ENCODE data around the gene CACNG6. TPM values are rescaled to one million over a fixed set of nuclear protein-coding genes. Genes with fewer than 3 reads are reported as not detected.
"Not testable (repeated sequence)": the region's sequence is repeated elsewhere in the genome, so short reads cannot be mapped to it uniquely, and the experiment has no call there.

The CACNG6 gene
- total and polyA plus RNA-seq, 2 experiments from 2014 or later, result not detected

GRCh38 chr19:53945441-53945840, 46.0 kb upstream of the CACNG6 start:
- no peaks in the 10 kb centered on the region for H3K36me3 ChIP-seq (ENCODE audit: low read depth)
- in situ Hi-C loops (cut with MboI), result no loop called here

GRCh38 chr19:53945998-53946397, 45.4 kb upstream of the CACNG6 start:
- no peaks in the 10 kb centered on the region for H3F3A ChIP-seq (ENCODE audit: insufficient read depth)
- H3K27me3 ChIP-seq (replicated peaks; ENCODE audit: insufficient read depth), result peaks cover 37% of the 10 kb centered on the region
- no peak for DNase-seq
- H3K9ac ChIP-seq, result no peak overlapping the region
- H3K4me3 ChIP-seq, result no peak overlapping the region
- TF ChIP-seq EZH2phosphoT487 (IDR thresholded peaks at IDR 0.05; ENCODE audit: insufficient read depth, low read depth) (no peak), EZH2 (IDR thresholded peaks at IDR 0.05; ENCODE audit: insufficient read depth, poor library complexity, severe bottlenecking) (no peak)
- 76% methylated on average over 2 of the region's 2 CpGs for WGBS, 2 experiments (ENCODE audit: low coverage in 1 of 2, low lambda C conversion rate in 2 of 2, missing lambda C conversion rate in 2 of 2)
- in situ Hi-C loops (cut with MboI), result no loop called here
- no peaks in the 10 kb centered on the region for H3K4me1 ChIP-seq (ENCODE audit: insufficient read depth)
- H3K9me3 ChIP-seq (ENCODE audit: low read depth), result no peaks in the 10 kb centered on the region
- no peak overlapping the region for H3K27ac ChIP-seq
- H2AFZ ChIP-seq, result no peak overlapping the region
- H3K9me2 ChIP-seq (ENCODE audit: insufficient read depth), result no peaks in the 10 kb centered on the region
- no peaks in the 10 kb centered on the region for H3K36me3 ChIP-seq (ENCODE audit: low read depth)
- no peaks in the 10 kb centered on the region for H3K79me2 ChIP-seq (ENCODE audit: insufficient read depth)
- H4K20me1 ChIP-seq (ENCODE audit: insufficient read depth), result no peaks in the 10 kb centered on the region
- H3K4me2 ChIP-seq (ENCODE audit: unreplicated experiment), result no peak overlapping the region

More at GRCh38 chr19:53945441-53945840, 46.0 kb upstream of the CACNG6 start:
- Histone ChIP-seq H3K27me3 (replicated peaks; ENCODE audit: insufficient read depth) (peaks cover 39% of the 10 kb centered on the region), H3K79me2 (ENCODE audit: insufficient read depth) (no peaks in the 10 kb centered on the region), H3K9me3 (ENCODE audit: low read depth) (no peaks in the 10 kb centered on the region), H3K9me2 (ENCODE audit: insufficient read depth) (no peaks in the 10 kb centered on the region), H3K9ac (no peak overlapping the region), H3K4me3 (no peak overlapping the region), H3F3A (ENCODE audit: insufficient read depth) (no peaks in the 10 kb centered on the region), H3K4me1 (ENCODE audit: insufficient read depth) (no peaks in the 10 kb centered on the region), H2AFZ (no peak overlapping the region), H3K4me2 (ENCODE audit: unreplicated experiment) (no peak overlapping the region), H3K27ac (no peak overlapping the region), H4K20me1 (ENCODE audit: insufficient read depth) (no peaks in the 10 kb centered on the region)
- 30 to 33% methylated on average over 9 of the region's 9 CpGs for WGBS, 2 experiments (ENCODE audit: low coverage in 1 of 2, low lambda C conversion rate in 2 of 2, missing lambda C conversion rate in 2 of 2)
- peak; percentile 31 for DNase-seq
- TF ChIP-seq EZH2phosphoT487 (IDR thresholded peaks at IDR 0.05; ENCODE audit: insufficient read depth, low read depth), result no peak
- no peak for TF ChIP-seq EZH2 (IDR thresholded peaks at IDR 0.05; ENCODE audit: insufficient read depth, poor library complexity, severe bottlenecking)

GRCh38 chr19:53947624-53948023, 43.8 kb upstream of the CACNG6 start:
- in situ Hi-C loops (cut with MboI), result no loop called here

GRCh38 chr19:53948611-53949010, 42.8 kb upstream of the CACNG6 start:
- H3K4me1 ChIP-seq (ENCODE audit: insufficient read depth); H3K9ac ChIP-seq; H3K9me3 ChIP-seq (ENCODE audit: low read depth); H3F3A ChIP-seq (ENCODE audit: insufficient read depth); H3K4me2 ChIP-seq (ENCODE audit: unreplicated experiment); DNase-seq; H2AFZ ChIP-seq; H4K20me1 ChIP-seq (ENCODE audit: insufficient read depth); H3K27ac ChIP-seq; H3K79me2 ChIP-seq (ENCODE audit: insufficient read depth); in situ Hi-C loops (cut with MboI); H3K9me2 ChIP-seq (ENCODE audit: insufficient read depth); H3K36me3 ChIP-seq (ENCODE audit: low read depth); H3K4me3 ChIP-seq: not testable (repeated sequence)
- 53 to 62% methylated on average over 5 of the region's 5 CpGs for WGBS, 2 experiments (ENCODE audit: low coverage in 1 of 2, low lambda C conversion rate in 2 of 2, missing lambda C conversion rate in 2 of 2)
- peaks cover 19% of the 10 kb centered on the region for H3K27me3 ChIP-seq (replicated peaks; ENCODE audit: insufficient read depth)

More at GRCh38 chr19:53947624-53948023, 43.8 kb upstream of the CACNG6 start:
- Histone ChIP-seq H2AFZ (no peak overlapping the region), H3K4me2 (ENCODE audit: unreplicated experiment) (no peak overlapping the region), H3K27ac (no peak overlapping the region), H3K9ac (no peak overlapping the region), H3K36me3 (ENCODE audit: low read depth) (no peaks in the 10 kb centered on the region), H3K27me3 (replicated peaks; ENCODE audit: insufficient read depth) (peaks cover 25% of the 10 kb centered on the region), H3K79me2 (ENCODE audit: insufficient read depth) (no peaks in the 10 kb centered on the region), H3K9me3 (ENCODE audit: low read depth) (no peaks in the 10 kb centered on the region), H3K4me3 (no peak overlapping the region), H3K9me2 (ENCODE audit: insufficient read depth) (no peaks in the 10 kb centered on the region), H4K20me1 (ENCODE audit: insufficient read depth) (no peaks in the 10 kb centered on the region), H3F3A (ENCODE audit: insufficient read depth) (no peaks in the 10 kb centered on the region), H3K4me1 (ENCODE audit: insufficient read depth) (no peaks in the 10 kb centered on the region)
- 45 to 49% methylated on average over 5 of the region's 5 CpGs for WGBS, 2 experiments (ENCODE audit: low coverage in 1 of 2, low lambda C conversion rate in 2 of 2, missing lambda C conversion rate in 2 of 2)
- no peak for DNase-seq
- no peak for TF ChIP-seq EZH2 (IDR thresholded peaks at IDR 0.05; ENCODE audit: insufficient read depth, poor library complexity, severe bottlenecking)
- TF ChIP-seq EZH2phosphoT487 (IDR thresholded peaks at IDR 0.05; ENCODE audit: insufficient read depth, low read depth), result no peak

- H3K36me3 ChIP-seq (ENCODE audit: low read depth), result no peaks in the 10 kb centered on the region
Measured at GRCh38 chr19:53951436-53951835, 40.0 kb upstream of the CACNG6 start.

More at GRCh38 chr19:53951436-53951835, 40.0 kb upstream of the CACNG6 start:
- peaks cover 20% of the 10 kb centered on the region; the same call in 1 of the 2 replicates for H3K27me3 ChIP-seq (replicated peaks; ENCODE audit: insufficient read depth)
- no peak overlapping the region for H3K4me3 ChIP-seq
- H3F3A ChIP-seq (ENCODE audit: insufficient read depth), result no peaks in the 10 kb centered on the region
- no peaks in the 10 kb centered on the region for H3K9me3 ChIP-seq (ENCODE audit: low read depth)
- H3K4me1 ChIP-seq (ENCODE audit: insufficient read depth), result no peaks in the 10 kb centered on the region
- in situ Hi-C loops (cut with MboI), result no loop called here
- no peaks in the 10 kb centered on the region for H3K79me2 ChIP-seq (ENCODE audit: insufficient read depth)
- no peak overlapping the region for H3K4me2 ChIP-seq (ENCODE audit: unreplicated experiment)
- no peak for DNase-seq
- H4K20me1 ChIP-seq (ENCODE audit: insufficient read depth), result no peaks in the 10 kb centered on the region
- H3K9ac ChIP-seq, result no peak overlapping the region
- WGBS, 2 experiments (ENCODE audit: low coverage in 1 of 2, low lambda C conversion rate in 2 of 2, missing lambda C conversion rate in 2 of 2), result 23 to 29% methylated on average over 11 of the region's 11 CpGs
- TF ChIP-seq EZH2 (IDR thresholded peaks at IDR 0.05; ENCODE audit: insufficient read depth, poor library complexity, severe bottlenecking) (no peak), EZH2phosphoT487 (IDR thresholded peaks at IDR 0.05; ENCODE audit: insufficient read depth, low read depth) (no peak)
- H3K27ac ChIP-seq, result no peak overlapping the region
- H2AFZ ChIP-seq, result no peak overlapping the region
- H3K9me2 ChIP-seq (ENCODE audit: insufficient read depth), result no peaks in the 10 kb centered on the region
